Astrocyte (in vitro differentiated cells and primary cell): ENCODE data around the gene INAFM1. TPM values are rescaled to one million over a fixed set of nuclear protein-coding genes. Genes with fewer than 3 reads are reported as not detected.
A peak's percentile ranks its signal among the peaks of the same experiment; 100 is the strongest.
"Not testable (repeated sequence)": the region's sequence is repeated elsewhere in the genome, so short reads cannot be mapped to it uniquely, and the experiment has no call there.

Experiments
- DNase-seq: peaks from one replicate; pipeline ENCODE4 v3.0.0-alpha.2; 2010; ENCODE audit warnings: low read depth
- FAIRE-seq: peaks from 2 replicates; lab custom pipeline; 2011; peaks lifted over from hg19 to GRCh38; lab: Jason Lieb, UNC
- H2AFZ ChIP-seq: 2 replicates; pipeline ENCODE4 v1.6.0; 2012; ENCODE audit warnings: low read depth, low read length, inconsistent platforms
- H3K27ac ChIP-seq: 2 replicates; pipeline ENCODE4 v1.5.1; 2011; ENCODE audit warnings: low read depth, low read length, inconsistent platforms
- H3K27me3 ChIP-seq: 2 replicates; pipeline ENCODE4 v1.6.0; 2011; ENCODE audit warnings: low read length, inconsistent platforms; ENCODE audit not compliant: insufficient read depth
- H3K36me3 ChIP-seq: 2 replicates; pipeline ENCODE4 v1.5.1; 2011; ENCODE audit warnings: low read length, inconsistent platforms; ENCODE audit not compliant: insufficient read depth
- H3K4me1 ChIP-seq: 2 replicates; pipeline ENCODE4 v1.5.1; 2011; ENCODE audit warnings: low read length, inconsistent platforms; ENCODE audit not compliant: insufficient read depth
- H3K4me2 ChIP-seq: 2 replicates; pipeline ENCODE4 v1.6.0; 2012; ENCODE audit warnings: low read length, inconsistent platforms
- H3K4me3 ChIP-seq: 2 replicates; pipeline ENCODE4 v1.5.1; 2011; ENCODE audit warnings: low read depth, mild to moderate bottlenecking, low read length, inconsistent platforms; ENCODE audit not compliant: insufficient read depth
- H3K79me2 ChIP-seq: 2 replicates; pipeline ENCODE4 v1.6.0; 2012; ENCODE audit warnings: mild to moderate bottlenecking, low read length, inconsistent platforms; ENCODE audit not compliant: insufficient read depth
- H3K9ac ChIP-seq: 2 replicates; pipeline ENCODE4 v1.6.0; 2012; ENCODE audit warnings: mild to moderate bottlenecking, low read length, inconsistent platforms
- H3K9me3 ChIP-seq: 2 replicates; pipeline ENCODE4 v1.5.1; 2012; ENCODE audit warnings: low read depth, mild to moderate bottlenecking, low read length, inconsistent platforms; ENCODE audit not compliant: insufficient read depth
- H4K20me1 ChIP-seq: 2 replicates; pipeline ENCODE4 v1.6.0; 2012; ENCODE audit warnings: low read length, inconsistent platforms; ENCODE audit not compliant: insufficient read depth
- H3K27ac Mint-ChIP-seq: one replicate; pipeline ENCODE4 v1.8.0; 2021; ENCODE audit warnings: mild to moderate bottlenecking, mixed read lengths; ENCODE audit not compliant: unreplicated experiment
- H3K27me3 Mint-ChIP-seq: one replicate; pipeline ENCODE4 v1.8.0; 2021; ENCODE audit warnings: low read depth, mixed read lengths; ENCODE audit not compliant: unreplicated experiment
- H3K36me3 Mint-ChIP-seq: one replicate; pipeline ENCODE4 v1.8.0; 2021; ENCODE audit warnings: low read depth, mixed read lengths; ENCODE audit not compliant: unreplicated experiment
- H3K4me1 Mint-ChIP-seq: one replicate; pipeline ENCODE4 v1.8.0; 2021; ENCODE audit warnings: low read depth, mixed read lengths; ENCODE audit not compliant: unreplicated experiment
- H3K4me3 Mint-ChIP-seq: one replicate; pipeline ENCODE4 v1.8.0; 2021; ENCODE audit warnings: mild to moderate bottlenecking, moderate library complexity, mixed read lengths; ENCODE audit not compliant: unreplicated experiment
- H3K9me3 Mint-ChIP-seq: one replicate; pipeline ENCODE4 v1.8.0; 2021; ENCODE audit warnings: mild to moderate bottlenecking, mixed read lengths; ENCODE audit not compliant: unreplicated experiment
- EZH2 ChIP-seq: IDR thresholded peaks from 2 replicates; pipeline ENCODE4 v1.6.1; 2012; ENCODE audit warnings: mild to moderate bottlenecking, low read length, inconsistent platforms; ENCODE audit not compliant: insufficient read depth
- total RNA-seq: library from RNA; stranded (reverse); gene quantifications from 2 replicates; pipeline ENCODE4 v1.2.1, GENCODE V29; 2021
- TF ChIP-seq, protein P1 (sequence below): IDR thresholded peaks from 2 replicates; pipeline ENCODE4 v1.5.1; 2011; ENCODE audit warnings: low read depth, mild to moderate bottlenecking, inconsistent platforms, low read length, moderate library complexity; ENCODE audit not compliant: insufficient read depth

The INAFM1 gene
- total RNA-seq, 1 donor from 2014 or later, result 23.6 TPM

DNA sequence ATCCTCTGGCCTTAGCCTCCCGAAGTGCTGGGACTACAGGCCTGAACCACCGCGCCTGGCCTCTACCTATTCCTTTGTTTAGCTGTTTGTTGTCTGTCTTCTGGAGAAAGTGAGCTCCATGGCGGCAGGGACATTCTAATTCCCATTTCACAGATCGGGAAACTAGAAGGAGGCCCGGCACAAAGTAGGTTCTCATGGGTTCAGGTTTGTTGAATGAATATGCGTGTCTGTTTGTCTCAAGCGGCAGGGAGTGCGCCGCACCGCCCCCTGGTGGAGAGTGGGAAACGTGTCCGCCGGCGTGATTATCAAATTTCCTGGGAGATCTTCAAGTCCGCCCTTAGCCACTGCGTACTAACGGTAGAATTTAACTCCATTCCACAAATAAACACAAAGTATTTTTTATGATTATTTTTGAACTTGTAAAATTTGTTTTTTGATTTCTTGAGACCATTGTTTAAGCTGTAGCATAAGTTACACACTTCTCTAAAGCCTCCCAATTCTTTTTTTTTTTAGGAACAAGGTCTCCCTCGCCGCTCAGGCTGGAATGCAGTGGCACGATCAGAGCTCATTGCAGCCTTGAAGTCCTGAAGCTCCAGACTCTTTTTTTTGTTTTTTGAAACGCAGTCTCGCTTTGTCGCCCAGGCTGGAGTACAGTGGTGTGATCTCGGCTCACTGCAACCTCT is 27.2 kb upstream of the INAFM1 start:
- H3K4me1 ChIP-seq, result peaks cover 14% of the 10 kb centered on the region
- no peak overlapping the region for H3K9ac ChIP-seq
- H3K9me3 ChIP-seq, result no peaks in the 10 kb centered on the region
- H3K4me2 ChIP-seq, result no peak overlapping the region
- no peaks in the 10 kb centered on the region for H3K36me3 ChIP-seq
- H3K4me1 Mint-ChIP-seq, result peaks cover 8% of the 10 kb centered on the region
- TF ChIP-seq EZH2, result no peak
- TF ChIP-seq, protein P1, sequence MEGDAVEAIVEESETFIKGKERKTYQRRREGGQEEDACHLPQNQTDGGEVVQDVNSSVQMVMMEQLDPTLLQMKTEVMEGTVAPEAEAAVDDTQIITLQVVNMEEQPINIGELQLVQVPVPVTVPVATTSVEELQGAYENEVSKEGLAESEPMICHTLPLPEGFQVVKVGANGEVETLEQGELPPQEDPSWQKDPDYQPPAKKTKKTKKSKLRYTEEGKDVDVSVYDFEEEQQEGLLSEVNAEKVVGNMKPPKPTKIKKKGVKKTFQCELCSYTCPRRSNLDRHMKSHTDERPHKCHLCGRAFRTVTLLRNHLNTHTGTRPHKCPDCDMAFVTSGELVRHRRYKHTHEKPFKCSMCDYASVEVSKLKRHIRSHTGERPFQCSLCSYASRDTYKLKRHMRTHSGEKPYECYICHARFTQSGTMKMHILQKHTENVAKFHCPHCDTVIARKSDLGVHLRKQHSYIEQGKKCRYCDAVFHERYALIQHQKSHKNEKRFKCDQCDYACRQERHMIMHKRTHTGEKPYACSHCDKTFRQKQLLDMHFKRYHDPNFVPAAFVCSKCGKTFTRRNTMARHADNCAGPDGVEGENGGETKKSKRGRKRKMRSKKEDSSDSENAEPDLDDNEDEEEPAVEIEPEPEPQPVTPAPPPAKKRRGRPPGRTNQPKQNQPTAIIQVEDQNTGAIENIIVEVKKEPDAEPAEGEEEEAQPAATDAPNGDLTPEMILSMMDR, result peak; percentile 94
- H3K4me3 Mint-ChIP-seq, result no peak overlapping the region
- no peaks in the 10 kb centered on the region for H3K27me3 ChIP-seq
- peak overlapping the region; percentile 59 for H3K27ac Mint-ChIP-seq
- H3K36me3 Mint-ChIP-seq, result peaks cover 1% of the 10 kb centered on the region
- FAIRE-seq, result no peak
- no peaks in the 10 kb centered on the region for H3K79me2 ChIP-seq
- H4K20me1 ChIP-seq, result no peaks in the 10 kb centered on the region
- peak; percentile 33 for DNase-seq
- no peak overlapping the region for H3K27ac ChIP-seq
- no peaks in the 10 kb centered on the region for H3K9me3 Mint-ChIP-seq
- H3K27me3 Mint-ChIP-seq, result no peaks in the 10 kb centered on the region
- H3K4me3 ChIP-seq, result no peak overlapping the region
- no peak overlapping the region for H2AFZ ChIP-seq

DNA sequence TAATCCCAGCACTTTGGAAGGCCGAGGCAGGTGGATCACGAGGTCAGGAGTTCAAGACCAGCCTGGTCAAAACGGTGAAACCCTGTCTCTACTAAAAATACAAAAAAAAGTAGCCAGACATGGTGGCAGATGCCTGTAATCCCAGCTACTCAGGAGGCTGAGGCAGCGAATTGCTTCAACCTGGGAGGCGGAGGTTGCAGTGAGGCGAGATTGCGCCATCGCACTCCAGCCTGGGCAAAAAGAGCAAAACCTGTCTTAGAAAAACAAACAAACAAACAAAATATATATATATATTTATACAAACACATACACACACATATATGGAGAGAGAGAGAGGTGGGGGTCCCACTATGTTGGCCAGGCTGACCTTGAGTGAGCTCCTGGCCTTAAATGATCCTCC is 21.7 kb upstream of the INAFM1 start:
- not testable (repeated sequence) for H3K27me3 Mint-ChIP-seq, H3K9me3 Mint-ChIP-seq, H2AFZ ChIP-seq, H4K20me1 ChIP-seq, FAIRE-seq, H3K4me3 ChIP-seq, H3K27me3 ChIP-seq, H3K36me3 ChIP-seq, H3K9me3 ChIP-seq, H3K4me1 Mint-ChIP-seq, H3K79me2 ChIP-seq, H3K36me3 Mint-ChIP-seq, DNase-seq
- H3K27ac ChIP-seq, result peak overlapping the region; percentile 58
- Mint-ChIP-seq H3K27ac (peak overlapping the region; percentile 86), H3K4me3 (peak overlapping the region; percentile 34)
- peaks cover 18% of the 10 kb centered on the region for H3K4me1 ChIP-seq
- peak overlapping the region; percentile 9 for H3K9ac ChIP-seq
- H3K4me2 ChIP-seq, result peak overlapping the region; percentile 62

DNA sequence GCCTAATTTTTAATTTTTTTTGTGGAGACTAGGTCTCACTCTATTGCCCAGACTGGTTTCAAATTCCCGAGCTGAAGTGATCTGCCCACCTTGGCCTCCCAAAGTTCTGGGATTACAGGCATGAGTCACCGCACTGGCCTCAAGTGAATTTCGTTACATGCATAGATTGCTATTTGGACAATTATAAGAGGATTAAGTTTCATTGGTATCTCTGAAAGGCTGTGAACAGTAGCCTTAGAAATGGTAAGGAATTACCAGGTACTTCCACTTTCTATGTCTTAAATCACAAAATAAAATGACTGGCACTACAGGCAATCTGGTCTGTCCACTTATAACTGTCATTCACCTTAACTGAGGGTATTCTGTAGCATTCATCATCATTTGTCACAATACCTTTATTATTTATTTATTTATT is 21.2 kb upstream of the INAFM1 start:
- peak overlapping the region; percentile 34 for H3K4me3 Mint-ChIP-seq
- Histone ChIP-seq H3K79me2 (peaks cover 12% of the 10 kb centered on the region), H3K4me3 (no peak overlapping the region), H3K4me2 (peak overlapping the region; percentile 62), H2AFZ (no peak overlapping the region), H3K9me3 (no peaks in the 10 kb centered on the region), H3K27ac (peak overlapping the region; percentile 58), H3K4me1 (peaks cover 22% of the 10 kb centered on the region), H3K9ac (peak overlapping the region; percentile 9), H4K20me1 (no peaks in the 10 kb centered on the region), H3K36me3 (no peaks in the 10 kb centered on the region), H3K27me3 (no peaks in the 10 kb centered on the region)
- peaks cover 2% of the 10 kb centered on the region for H3K36me3 Mint-ChIP-seq
- TF ChIP-seq, protein P1, result no peak
- no peak for TF ChIP-seq EZH2
- H3K27ac Mint-ChIP-seq, result peak overlapping the region; percentile 86
- DNase-seq, result peak; percentile 93
- H3K4me1 Mint-ChIP-seq, result peaks cover 9% of the 10 kb centered on the region
- FAIRE-seq, result no peak
- no peaks in the 10 kb centered on the region for H3K9me3 Mint-ChIP-seq
- no peaks in the 10 kb centered on the region for H3K27me3 Mint-ChIP-seq
